NCI-H524 treated with DMSO at 0.1 percent for 48 hours (cell line): ENCODE results near the gene PAK1.

Experiments
- DNase-seq: peaks from one replicate; lab custom pipeline; 2025; lab: John Stamatoyannopoulos, UW

Gene PAK1

DNA sequence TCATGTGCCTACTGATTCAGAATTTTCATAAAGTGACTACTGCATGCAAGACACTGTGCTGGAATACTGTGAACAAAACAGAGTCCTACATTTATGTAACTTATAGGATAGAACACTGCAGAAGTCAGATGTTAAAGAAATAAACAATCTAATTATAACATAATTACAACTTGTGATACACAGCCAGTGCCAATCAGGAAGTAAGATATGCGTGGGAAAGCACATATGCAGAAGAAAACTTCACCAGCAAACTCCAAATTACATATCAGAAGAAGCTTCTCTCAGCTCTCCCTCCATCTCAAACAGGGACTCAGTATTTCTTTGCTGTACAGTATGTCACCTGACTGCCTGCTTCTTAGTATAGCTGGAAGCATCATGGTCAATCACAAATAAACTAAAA lies 37.4 kb downstream of the PAK1 start:
- no peak for DNase-seq

DNA sequence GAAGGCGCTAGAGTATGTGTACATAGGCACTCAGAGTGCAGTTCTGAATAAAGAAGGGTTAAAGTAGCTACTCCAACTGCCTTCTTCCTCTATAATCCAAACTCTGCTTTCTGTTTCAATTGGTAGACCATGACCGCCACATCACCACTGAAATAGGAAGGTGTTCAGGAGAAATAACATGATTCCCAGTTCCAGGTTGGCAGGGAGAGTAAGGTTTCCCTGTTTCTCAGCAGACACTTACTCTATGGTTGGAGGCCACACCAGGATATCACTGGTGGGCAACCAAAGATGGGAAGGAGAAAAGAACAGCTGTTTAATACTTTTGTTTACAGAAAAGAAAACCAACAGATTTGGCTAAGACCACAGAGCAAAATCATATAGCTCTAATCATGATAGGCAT lies 37.9 kb downstream of the PAK1 start:
- DNase-seq, result no peak

DNA sequence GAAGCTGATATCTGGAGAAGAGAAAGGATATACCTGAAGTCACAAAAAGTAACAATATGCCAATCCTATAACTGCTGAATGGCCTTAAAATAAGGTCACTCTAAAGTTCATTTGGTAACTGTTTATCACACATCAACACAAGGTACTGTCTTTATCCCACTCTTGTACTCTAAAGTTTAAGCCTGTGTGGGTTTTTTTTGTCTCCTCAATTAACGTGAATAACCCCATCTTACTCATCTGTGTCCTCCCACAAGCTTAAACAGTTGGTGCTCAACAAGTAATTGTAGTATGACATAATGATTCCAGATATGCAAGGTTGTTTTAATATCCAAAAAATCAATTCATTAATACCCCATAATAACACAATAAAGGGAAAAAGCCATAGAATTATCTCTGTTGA lies 42.1 kb downstream of the PAK1 start:
- DNase-seq, result no peak

DNA sequence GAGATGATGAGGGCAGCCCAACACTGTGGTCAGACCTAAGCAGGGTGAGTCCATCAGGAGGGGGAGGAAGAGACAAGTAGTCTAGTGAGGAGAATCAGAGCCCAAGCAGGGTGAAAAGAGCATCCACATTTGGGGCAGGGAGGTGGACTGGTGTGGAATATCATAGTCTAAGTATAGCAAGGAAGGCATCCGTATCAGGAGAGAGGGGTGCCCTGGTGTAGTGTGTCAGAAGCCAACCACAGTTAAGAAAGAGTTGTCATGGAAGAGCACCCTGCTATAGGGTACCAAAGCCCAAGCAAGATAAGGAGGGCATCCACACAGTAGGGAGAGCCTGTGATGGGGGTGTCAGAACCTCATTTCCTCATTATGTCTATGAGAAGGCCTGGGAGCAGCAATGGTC lies 45.3 kb downstream of the PAK1 start:
- no peak for DNase-seq

DNA sequence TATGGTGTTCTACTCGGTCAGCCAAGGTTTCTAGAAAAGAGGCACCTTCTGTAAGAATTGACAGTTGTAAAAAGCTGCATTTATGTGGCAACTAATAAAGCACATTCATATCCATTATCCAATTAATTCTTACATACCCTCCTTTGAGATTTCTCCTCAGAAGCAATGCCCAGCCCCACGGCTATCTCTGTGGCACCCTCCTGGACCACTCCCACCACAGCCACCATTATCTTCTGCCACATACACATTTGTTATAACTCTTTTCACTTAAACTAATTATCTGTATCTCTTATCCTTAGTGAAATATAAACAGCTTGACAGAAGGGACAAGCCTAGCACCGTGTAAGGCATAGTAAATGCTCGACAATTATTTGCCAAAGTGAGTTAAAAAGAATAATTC lies 48.5 kb downstream of the PAK1 start:
- no peak for DNase-seq

DNA sequence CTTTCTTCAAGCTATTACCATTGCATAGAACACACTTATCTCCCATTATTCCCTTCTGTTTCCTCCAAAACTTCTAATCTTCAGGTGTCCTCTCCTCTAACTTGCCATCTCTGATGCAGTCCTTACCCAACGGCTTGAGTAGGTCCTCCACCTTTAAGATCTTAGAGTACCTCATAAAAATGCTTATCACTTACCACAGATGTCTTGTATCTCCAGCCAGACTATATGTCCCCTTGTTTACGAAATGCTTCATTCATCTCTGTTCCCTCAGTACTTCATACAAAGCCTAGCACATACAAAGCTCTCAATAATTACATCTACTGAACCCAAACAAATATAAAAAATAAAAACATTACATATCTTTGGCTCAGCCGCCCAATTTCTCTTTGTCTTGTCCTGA lies 49.2 kb downstream of the PAK1 start:
- no peak for DNase-seq

DNA sequence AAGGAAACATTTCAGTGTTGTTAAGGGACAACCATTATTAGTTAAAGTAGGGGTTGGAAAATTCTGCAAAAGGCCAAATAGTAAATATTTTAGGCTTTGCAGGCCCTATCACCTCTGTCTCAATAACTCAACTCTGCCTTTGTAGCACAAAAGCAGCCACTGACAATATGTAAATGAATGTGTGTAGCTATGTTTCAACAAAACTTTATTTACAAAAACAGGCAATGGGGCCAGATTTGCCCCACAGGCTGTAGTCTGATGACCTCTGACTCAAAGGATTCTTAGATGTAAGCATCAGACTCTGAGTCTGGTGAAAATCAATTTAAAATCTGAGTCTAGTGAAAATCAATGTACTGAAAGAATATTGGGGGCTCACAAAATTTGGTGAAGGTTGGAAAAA lies 50.3 kb downstream of the PAK1 start:
- DNase-seq, result no peak

DNA sequence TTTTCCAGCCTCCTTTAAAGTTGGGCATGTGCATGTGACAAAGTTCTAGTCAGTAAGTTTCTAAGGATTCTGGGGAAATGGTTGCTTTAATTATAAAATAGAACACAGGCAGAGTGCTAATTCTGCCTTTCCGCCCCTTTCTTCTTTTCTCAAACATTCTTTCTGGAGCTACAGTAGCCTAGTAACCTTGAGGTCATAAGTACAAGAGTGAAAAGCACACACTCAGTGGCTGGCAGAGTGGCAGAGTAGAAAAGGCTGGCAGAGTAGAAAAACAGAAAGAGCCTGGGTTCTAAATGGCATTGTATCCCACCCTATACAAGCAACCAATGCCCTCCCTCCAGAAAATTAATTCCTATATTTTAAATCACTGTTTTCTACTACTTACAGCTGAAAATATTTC lies 51.2 kb downstream of the PAK1 start:
- no peak for DNase-seq

DNA sequence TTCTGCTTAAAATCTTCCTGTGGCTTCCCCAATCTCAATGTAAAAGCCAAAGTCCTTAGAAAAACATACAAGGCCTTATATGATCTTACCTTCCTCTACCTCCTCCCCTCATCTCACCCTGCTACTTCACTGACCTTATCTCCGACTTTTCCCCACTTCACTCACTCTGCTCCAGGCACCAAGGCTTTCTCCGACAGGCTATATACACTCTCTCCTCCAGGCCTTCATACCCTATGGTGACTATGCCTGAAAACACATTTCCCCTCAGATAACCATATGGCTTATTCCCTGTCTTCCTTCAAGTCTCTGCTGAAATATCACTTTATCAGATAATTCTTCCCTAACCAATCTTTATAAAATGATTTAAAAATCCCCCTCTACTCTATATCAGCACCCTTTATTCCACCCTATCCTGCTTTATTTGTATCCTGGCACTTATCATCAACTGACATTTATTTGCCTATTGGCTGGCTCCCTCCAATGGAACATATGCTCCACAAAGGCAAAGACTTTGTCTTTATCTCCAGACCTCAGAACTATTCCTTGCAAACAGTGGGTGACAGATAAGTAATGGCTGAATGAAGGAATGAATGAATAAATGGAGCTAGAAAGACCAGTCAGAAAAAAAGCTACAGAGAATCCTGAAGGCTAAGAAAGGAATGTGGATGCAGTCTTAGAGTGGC lies 52.7 kb downstream of the PAK1 start:
- no peak for DNase-seq

DNA sequence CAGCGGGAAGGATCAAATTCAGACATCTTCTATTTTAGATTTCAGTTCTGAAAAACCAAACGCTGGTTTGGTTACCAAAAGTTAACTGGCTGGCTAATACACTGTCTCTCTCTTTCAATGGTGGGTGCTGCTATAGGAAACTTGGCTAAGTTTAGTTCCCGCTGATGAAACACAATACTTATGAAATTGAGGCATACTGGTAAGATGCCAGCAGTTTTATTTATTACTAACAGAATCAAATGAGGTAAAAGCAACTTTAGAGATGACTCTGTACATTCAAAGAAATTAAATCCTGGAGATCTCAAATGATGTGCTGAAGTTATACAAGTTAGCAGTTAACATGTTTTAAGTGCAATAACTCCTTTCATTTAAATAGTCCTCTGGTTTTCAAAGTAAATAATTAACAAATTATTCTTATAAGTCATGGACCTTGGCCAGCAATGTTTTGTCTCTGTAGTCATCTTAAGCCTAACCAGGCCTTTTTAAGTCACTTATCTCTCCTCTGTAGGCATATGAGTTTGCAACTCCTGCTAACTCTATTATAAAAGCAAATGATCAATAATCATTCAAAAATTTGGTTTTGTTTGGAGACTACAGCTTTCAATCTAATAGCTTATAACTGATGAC lies 54.8 kb downstream of the PAK1 start:
- DNase-seq, result no peak

DNA sequence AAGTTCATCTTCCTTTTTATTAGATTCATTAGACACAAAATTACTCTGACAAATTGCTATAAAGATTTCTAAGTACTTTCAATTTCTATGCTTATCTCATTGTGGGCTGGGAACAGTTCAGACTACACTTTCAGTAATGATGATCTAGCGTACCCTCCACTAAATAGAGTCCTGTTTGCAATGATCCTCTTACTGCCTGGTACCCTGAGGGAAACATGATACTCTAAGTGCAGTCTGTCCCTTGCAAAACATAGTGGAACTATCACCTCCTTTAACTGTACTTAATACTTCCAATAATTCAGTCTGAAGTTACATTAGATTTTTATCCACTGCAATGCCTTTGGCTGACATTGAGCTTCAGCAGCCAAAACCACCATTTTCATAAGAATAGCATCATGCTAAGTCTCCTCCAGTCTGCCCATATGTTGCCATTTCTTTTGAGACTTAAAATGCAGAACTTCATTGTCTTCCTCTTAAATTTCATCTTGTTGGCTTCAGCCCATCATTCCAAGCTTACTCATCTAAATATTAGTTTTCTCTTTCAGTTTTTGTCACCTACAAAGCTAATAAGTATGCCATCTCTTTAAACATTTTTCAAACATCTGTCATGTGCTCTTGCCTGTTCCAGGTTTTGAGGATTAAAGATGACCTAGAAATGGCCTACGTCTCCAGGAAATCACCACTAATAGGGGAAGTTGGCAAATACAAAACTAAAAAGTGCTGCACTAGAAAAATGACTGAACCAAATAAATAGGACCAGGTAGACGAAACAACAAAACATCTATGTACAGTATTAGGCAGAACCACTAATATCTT lies 55.5 kb downstream of the PAK1 start:
- peak; percentile 27 for DNase-seq

DNA sequence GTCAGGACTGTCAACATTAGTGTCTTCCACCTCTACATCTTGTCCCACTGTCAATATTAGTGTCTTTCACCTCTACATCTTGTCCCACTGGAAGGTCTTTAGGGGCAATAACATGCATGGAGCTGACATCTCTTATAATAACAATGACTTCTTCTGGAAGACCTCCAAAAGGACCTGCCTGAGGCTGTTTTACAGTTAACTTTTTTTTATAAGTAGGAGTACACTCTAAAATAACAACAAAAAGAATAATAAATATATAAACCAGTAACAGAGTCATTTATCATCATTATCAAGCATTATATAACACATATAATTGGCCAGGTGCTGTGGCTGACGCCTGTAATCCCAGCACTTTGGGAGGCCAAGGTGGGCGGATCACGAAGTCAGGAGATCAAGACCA lies 57.5 kb downstream of the PAK1 start:
- no peak for DNase-seq

DNA sequence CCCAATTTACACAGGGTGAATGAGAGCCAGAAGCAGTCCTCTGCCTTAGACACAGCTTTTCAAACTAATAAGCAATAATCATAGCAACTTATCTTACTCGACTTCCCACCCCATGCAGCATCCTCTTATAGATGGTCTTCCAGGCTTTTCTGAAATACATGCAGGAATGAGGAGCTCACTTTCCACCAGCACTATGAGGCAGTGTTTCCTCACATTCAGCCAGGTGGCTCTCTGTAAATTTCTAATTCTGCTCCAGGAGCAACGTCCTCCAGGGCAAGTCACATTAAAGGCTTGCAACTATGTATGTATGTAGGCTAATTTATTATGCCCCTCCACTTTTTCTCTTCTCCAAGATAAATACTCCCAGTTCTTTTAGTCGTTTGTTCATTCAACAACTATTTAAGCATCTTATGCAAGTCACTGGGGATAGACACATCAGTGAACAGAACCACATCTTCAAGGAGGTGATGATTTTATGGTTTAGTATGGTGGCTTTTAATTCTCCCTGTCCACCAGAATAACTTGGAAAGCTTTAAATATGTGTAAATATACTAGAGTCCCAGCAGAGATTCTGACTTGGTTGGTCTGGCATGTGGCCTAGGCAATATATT lies 59.9 kb downstream of the PAK1 start:
- no peak for DNase-seq

DNA sequence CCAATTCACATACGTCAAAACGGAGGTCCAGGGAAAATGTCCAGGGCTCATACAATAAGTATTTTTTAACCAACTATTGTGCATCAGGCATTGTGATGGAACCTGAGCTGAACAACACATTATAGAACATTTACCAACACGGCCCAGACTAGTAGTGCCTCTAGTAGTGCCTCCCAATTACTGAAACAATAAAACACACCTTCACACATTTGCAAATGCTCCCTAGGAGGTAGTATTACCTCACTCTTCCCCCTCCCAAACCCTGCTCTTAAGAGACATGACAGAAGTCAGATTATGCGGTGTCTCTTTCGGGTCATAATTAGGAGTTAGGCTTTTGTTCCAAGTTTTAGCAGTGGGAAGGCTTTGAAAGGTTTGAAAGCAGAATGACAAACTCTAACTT lies 61.1 kb downstream of the PAK1 start:
- no peak for DNase-seq

DNA sequence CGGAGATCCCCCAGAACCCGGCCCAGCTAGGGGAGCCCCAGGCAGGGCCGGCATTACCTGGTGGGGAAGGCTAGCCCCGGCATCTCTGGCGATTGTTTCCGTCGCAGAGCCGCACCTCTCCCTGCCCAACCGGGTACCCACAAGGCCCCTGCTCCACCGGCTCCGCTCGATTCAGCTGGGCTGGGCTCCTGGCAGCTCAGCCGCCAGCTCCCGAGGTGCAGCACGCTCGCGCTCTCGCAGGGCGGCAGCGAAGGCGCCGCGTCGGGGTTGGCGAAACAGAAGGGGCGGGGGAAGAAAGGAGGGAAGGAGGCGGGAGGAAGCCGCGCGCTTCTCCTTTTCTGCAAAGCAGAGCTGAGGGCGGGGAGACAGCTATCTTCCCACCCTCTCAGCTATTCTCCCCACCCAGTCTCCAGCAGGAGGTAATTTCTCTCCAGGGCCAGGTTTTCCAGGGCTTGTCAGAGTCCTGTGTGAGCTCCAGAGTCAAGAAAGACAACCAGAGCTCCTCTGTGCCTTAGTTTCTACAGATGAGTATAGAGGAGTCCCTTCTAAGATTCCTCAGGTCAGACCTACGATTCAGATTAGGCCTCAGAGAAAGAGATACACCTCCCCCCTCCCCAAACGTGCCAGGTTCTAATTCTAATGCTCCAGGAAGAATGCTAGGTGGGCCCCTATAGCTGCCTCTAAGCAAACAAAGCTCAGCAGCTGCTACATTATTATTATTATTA lies 62.0 kb downstream of the PAK1 start:
- DNase-seq, result no peak

DNA sequence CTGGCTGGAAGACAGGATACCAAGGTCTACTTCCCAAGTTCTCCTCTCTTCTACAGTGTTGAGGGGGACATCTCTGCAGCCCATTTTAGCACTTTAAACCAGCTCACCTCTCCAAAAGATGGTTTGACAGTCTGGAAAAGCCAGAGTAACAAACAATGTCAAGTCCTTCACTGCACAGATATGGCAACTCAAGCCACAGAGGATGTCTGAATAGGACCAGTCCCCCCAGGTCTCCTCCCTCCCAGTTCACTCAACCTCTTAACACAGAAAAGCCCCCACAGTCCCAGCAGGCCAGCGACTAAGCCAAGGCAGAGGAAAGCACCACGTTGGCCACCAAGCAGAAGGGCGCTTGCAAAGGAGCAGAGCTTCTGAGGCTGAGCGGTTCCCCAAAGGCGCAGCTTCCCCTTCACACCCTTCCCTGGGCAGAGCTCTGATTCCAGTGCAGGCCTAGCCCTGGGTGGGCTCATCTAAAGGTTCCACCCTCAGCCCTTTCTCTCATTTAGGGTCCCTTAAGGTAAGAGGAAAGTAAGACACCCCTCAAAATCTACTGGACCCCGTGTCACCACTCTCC lies 62.7 kb downstream of the PAK1 start:
- DNase-seq, result no peak

DNA sequence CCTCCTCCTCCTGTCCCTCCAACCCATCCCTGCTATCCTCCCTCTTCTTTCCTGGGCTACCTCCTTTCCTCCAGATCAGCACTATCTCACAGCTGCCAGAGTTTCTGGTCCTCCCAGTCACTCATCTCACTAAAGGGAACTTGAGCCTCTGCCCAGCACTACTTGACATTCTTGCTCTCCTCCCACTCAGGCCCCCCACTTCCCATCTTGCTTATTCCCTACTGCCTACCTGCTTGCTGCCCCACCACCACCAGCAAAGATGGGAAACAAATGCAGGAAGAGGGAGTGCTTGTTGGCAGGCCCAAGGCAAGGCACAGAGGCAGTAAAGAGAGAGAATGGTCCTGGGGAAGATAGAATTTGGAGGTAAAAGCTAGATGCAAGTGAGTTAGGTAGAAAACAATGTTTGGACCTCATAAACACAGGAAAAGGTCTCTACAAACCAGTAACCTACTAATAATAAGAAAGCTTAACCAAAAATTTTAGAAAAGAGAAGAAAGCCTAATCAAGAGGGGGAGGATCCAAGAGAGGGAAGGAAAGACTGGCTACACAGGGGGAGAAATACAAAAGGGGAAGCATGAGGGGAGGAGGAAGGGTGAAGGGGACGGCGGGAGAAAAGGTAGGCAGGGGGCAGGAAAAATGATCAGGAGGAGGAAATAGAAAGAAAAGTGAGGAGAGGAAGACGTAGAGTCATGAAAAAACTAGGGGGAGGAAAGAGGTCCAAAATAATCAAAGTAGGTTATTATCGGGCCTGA lies 63.6 kb downstream of the PAK1 start:
- DNase-seq, result no peak

DNA sequence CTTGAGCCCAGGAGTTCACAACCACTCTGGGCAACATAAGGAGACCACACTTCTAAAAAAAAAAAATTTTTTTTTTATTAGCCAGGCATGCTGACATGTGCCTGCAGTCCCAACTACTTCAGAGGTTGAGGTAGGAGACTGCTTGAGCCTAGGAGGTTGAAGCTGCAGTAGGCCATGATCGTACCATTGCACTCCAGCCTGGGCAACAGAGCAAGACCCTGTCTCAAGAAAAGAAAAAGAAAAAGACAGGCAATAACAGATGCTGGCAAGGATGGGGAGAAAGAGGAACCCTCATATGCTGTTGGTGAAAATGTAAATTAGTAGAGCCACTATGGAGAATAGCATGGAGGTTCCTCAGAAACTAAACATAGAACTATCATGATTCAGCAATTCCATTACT lies 64.8 kb downstream of the PAK1 start:
- no peak for DNase-seq

DNA sequence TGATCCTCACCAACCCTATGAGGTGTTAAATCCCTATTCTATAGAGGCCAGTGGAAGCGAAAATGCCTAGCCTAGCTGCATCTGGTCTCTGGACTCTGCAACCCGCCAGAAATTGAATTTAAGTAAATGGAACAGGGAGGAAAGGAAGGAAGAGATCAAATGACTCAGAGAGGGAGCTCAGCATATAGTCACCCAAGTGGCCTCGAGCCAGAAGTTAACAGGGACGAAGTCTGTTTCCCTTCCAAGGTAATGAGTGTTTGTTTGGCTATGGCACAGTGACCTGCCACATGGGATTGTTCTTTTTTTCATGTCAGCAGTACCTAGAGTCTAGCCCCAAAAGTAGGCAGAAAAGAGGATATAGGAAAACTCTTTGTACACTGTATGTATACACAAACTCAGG lies 66.3 kb downstream of the PAK1 start:
- DNase-seq, result no peak

DNA sequence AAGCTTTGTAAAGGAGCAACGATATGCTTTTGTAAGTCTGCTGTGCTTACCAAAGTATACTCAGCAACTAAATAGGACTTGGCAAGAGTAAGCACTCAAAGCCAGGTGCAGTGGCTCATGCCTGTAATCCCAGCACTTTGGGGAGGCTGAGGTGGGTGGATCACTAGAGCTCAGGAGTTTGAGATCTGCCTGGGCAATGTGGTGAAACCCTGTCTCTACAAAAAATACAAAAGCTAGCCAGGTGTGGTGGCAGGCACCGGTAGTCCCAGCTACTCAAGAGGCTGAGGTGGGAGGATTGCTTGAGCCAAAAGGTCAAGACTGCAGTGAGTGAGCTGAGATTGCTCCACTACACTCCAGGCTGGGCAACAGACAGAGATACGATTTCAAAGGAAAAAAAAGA lies 67.5 kb downstream of the PAK1 start:
- no peak for DNase-seq

DNA sequence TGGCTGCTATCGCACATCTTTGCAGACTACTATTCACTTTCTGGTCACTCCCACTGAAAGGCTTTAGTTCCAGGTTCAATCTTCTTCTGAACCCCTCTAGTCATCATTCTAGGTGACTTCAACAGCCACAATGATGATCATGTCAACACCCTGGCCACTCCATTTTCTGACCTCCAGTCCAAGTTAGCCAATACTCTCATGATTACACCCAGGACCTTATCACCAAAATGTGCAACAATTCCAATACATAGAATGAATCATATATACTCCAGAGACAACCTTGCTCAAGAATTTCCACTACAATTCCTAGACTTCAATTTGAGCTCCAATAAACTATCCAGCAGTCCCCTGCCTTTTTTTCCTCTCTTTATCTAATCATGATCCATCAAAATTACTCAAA lies 70.7 kb downstream of the PAK1 start:
- no peak for DNase-seq
